Measurements from ENCODE around the gene PTPN23.

DNA sequence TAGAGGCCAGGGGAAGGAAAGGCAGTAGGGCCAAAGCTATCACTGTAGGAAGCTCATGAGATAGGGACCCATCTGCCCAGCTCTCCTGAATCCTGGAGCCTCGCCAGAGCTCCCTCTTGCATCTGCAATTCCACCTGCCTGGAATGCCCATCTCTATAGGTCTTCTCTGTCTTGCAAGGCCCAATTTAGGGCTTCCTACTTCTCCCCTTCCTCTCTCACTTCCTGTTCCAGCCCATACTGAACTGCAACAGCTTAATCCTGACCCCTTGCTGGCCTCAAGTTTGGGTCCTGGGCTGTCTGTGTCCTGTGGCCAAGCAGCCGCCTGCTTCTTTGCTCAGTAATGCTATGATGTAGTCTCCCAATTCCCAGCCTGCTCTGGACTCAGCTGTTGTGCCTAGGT is 3.6 kb upstream of the PTPN23 start:
- TF ChIP-seq ZNF8 (CRISPR knock-in tag; IDR thresholded peaks at IDR 0.05) (no peak), ZFP30 (CRISPR knock-in tag; IDR thresholded peaks at IDR 0.05) (no peak), ISL1 (CRISPR knock-in tag; IDR thresholded peaks at IDR 0.05) (no peak), PPARA (CRISPR knock-in tag; IDR thresholded peaks at IDR 0.05; ENCODE audit: borderline replicate concordance) (no peak)
- TF ChIP-seq, protein P1, sequence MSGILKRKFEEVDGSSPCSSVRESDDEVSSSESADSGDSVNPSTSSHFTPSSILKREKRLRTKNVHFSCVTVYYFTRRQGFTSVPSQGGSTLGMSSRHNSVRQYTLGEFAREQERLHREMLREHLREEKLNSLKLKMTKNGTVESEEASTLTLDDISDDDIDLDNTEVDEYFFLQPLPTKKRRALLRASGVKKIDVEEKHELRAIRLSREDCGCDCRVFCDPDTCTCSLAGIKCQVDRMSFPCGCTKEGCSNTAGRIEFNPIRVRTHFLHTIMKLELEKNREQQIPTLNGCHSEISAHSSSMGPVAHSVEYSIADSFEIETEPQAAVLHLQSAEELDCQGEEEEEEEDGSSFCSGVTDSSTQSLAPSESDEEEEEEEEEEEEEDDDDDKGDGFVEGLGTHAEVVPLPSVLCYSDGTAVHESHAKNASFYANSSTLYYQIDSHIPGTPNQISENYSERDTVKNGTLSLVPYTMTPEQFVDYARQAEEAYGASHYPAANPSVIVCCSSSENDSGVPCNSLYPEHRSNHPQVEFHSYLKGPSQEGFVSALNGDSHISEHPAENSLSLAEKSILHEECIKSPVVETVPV (CRISPR knock-in tag; IDR thresholded peaks at IDR 0.05) = no peak
